GOT3 (cell line): ENCODE results near the gene ZNF804B.

ENCODE experiments used
- DNase-seq: peaks from one replicate; lab custom pipeline; 2025; ENCODE audit warnings: mixed read lengths; lab: John Stamatoyannopoulos, UW

ZNF804B gene

DNA sequence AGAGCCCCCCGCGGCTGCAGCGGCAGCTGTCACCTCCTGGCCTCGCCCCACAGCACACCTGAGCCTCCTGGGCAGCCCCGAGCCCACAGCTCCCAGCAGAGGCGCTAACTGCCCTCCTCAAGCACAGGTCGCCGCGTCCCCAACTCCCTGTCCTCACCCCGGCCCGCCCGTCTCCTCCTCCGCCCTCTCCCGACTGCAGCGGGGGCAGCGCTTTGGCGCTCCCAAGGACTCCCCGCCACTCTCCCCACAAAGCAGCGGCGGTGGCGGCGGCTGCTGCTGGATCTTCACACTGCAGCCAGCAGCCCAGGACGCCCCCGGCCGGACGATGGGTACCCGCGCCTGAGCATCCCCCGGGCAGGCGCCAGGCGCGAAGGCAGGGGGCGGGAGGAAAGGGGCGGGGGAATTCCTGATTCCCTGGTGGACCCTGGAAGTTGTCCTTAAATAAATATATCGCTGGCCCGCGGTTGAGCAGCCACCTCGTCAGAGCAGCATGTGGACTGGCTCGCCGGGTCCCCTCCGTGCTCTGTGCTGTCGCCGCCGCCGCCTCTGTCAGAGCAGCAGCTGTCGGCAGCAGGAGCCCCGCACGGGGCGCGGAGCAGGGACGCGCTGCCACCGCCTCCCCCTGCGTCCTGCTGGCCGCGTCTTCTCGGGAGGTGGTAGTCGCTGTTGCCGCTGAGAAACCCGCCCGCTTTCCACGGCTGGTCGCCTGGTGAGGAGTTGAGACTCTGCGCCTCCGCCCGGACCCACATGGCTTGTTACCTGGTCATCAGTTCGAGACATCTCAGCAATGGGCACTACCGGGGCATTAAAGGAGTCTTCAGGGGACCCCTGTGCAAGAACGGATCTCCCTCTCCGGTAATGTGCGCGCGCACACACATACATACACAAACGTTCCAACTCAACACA, at the start of gene ZNF804B:
Gene ZNF804B, plus strand, starts transcription at position 471 of the 906 bp plus-strand sequence. Its CDS starts 277 bp downstream, at position 748.
- no peak for DNase-seq

GRCh38 chr7:88735920-88736319, 23.6 kb upstream of the ZNF804B start:
- no peak for DNase-seq

- no peak for DNase-seq
Measured at GRCh38 chr7:88737632-88738031, 21.9 kb upstream of the ZNF804B start.

DNA sequence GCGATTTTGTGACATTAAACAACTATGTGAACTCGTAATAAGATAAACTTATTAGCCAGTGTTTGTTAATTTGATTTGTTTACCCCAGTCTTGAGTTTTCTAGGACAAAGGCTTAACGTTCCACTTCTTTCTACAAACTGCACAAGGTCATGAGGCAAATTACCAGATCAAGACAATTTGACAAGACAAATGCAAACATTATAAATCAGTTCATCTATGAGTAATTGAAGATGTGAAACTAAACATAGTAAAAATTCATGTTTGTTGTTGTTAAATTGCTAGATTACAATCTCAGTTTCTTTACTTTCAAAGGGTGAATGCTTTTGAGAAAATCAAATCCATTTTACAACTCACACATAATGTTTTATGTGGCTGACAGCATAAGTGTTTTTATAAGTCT, 13.4 kb upstream of the ZNF804B start:
- DNase-seq: no peak

- no peak for DNase-seq
Measured at GRCh38 chr7:88756802-88757201, 2.7 kb upstream of the ZNF804B start.

DNA sequence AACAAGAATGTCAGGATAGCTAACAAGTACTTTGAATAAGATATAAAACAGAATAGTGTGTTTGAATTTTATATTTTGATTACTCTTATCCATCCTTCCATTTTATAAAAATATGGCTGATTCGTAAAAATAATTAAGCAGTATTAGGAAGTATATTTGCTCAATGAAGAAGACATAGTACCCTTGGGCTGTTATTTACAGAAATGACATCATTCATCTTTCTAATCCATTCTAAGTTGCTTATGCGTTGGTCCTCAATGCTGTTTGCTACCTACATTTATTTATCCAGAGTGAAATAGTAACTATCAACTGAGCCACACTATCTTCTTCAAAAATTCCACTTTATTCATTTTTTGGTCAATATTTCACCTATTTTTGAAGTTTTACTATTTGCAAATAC, 2.1 kb upstream of the ZNF804B start:
- no peak for DNase-seq

DNA sequence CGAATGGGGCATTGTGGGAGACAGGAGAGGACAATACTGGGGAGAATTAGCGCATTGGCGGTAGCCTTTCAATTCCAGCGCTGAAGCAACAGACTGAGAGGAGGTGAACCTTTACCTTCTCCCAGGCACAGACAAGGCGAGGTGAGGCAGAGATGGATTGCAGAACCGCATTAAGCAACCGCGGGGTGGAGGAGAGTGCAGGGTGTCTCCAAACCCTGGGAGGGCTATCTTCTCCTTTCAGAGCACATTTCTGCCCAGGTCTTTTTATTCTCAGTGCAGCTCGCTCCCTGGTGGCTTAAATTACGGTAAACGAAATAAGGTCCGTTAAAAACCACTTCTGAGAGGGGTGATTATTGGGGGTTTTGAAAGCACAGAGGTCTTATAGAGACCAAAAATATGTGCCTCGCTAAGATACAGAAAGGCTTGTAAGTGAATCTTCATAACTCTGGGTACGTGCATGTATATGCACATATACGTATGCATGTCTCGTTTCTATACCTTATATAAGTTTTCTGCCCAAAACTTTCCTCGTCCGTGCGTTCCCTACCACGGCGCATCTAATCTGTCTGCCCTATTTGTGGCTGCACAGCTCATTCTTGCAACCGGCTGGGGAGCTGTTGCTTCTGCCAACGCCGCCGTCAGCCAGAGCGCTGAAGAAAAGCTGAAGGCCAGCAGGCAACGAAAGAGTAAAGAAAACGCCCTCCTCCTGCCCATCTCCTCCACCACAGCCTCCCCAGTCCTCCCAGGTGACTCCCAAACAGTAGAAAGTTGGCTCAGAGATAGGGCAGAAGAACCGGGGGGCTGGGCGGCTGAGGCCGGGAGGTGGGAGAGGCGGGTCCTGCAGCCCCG, 895 bp upstream of the ZNF804B start:
- DNase-seq: no peak

DNA sequence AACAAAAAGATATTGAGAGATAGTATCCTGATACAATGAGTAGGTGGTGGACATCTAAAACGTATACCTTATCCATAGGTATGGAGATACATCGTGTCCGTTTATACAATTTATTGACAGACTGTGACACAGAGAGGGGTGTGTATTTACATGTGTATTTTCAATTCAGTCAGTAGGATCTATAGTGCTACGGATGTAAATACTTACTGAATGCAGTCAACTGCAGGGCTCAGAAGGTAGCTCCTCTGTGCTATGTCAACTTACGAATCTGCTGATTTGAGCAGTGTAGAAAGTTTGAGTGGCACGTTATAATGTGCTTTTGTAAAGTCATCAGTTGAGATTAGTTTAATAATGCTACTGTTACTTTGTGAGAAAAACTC, 626 bp downstream of the ZNF804B start:
- no peak for DNase-seq

DNA sequence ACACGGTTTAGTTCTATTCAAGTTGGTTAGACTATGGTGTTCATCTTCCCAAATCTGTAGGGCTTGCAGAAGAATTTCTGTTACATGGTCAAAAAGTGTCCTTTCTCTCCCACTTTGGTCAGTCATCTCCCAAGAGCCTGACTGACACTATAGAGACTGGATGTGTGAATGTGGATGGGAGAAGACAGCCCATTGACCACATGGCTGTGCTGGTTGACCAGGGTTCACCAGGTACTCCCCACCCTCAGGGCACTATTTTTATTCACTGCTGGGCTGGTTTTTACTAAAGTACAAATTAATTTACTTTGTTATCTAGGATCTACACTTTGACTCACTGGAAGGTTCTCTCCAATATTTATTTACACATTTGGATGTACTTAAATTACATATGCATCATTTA, 2.3 kb downstream of the ZNF804B start:
- DNase-seq: no peak

DNA sequence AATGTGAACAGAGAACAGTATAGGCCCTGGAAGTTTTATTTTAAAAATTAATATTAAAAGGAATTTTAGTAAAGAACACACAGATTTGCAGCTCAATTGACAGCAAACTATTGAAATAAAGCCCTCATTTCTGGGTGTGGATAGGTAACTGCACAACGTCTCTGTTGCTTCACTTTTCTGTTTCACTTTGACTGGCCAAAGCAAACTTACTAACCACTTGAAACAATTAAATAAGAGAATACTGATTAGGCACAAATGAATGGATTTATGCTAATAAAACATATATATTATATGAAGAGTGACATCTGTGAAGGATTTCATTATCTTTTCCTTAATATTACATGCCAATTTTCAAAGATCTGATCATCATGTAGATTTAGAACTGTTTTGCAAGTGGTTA, 11.9 kb downstream of the ZNF804B start:
- DNase-seq: no peak

DNA sequence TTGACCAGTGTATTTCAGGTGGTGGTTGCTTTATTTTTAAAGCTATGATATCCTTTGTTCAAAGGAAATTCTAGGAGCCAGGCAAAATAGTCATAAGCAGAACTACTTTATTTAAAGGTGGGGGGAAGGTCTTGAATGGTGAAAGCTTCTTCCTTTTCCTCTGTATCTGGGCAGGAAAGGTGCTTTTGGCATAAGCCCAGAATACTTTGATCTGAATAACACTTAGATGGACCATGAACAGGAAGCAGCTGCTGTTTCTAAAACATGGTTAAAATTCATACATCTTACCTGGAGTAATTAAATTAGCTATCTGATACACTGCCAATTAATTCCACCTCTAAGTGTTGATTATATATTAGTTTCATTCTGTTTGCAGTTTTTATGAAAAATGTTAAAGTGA, 13.3 kb downstream of the ZNF804B start:
- no peak for DNase-seq

GRCh38 chr7:88775838-88776237, 16.3 kb downstream of the ZNF804B start:
- DNase-seq: no peak

DNA sequence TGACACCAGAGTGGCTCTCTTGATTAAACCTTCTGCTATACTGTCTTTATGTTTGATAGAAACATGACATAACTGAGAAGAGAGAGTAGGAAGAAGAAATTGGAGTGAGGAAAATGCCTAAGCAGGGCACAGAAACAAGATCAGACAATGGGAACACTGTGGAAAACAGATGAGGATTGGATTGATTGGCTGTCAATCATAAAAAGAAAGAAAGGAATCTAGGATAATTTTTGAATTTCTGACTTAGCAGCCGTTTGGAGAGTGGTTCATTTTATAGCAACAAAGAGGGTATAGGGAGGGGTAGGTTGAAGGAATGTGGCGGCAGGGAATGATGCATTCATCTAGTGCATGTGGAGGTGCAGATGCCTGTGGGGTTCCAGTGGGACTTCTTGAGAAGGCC, 28.3 kb downstream of the ZNF804B start:
- no peak for DNase-seq

DNA sequence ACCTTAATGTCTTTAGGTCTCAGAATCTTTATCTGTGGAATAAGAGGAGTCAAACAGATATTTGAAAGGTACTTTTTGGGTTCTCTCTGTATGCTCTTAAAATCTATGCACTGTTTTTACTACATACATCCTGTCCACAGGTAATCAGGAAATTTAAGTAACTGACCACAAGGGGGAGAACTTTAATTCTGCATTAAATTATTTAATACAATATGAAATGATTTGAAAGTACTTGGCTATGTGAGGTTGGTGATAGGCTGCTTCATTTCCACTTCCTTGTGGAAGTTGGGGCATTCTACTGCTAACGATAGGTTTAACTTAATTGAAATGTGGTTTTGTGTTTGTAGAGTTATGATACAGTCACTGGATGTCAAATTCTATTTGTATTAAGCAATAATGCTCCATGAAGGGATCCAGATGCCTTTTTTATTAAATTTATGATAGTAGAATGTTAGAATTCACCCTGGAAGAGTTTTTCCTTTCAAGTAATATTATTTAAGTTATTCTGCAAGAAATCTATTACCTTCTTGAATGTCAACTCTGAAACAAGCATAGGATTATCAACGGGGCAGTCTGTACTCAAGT, 30.1 kb downstream of the ZNF804B start:
- DNase-seq: no peak

GRCh38 chr7:88791891-88792290, 32.4 kb downstream of the ZNF804B start:
- DNase-seq: no peak

GRCh38 chr7:88792361-88792760, 32.9 kb downstream of the ZNF804B start:
- no peak for DNase-seq

DNA sequence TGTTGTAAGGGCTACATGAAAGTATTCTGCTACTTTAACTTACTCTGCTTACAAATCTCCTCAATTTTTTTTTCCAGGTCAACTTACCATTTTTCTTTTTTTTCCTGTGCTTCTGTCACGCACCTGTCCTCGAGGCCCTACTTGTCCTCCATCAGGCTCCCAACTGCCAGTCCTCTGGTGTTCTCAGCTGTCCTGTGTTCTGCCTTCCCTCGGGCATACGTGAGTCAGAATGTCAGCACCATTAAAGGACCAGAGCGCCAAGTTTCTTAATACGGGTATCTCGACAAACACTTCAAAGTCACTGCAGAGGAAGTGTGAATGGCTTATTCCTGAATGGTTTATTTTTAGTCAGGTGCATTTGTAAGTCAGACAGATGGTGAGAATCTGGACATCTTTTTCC, 36.1 kb downstream of the ZNF804B start, which contains the start of gene TEX47:
Gene TEX47, minus strand, starts transcription at position 185 of the 400 bp plus-strand sequence. CDS start 795 bp downstream, outside the sequence.
- no peak for DNase-seq

DNA sequence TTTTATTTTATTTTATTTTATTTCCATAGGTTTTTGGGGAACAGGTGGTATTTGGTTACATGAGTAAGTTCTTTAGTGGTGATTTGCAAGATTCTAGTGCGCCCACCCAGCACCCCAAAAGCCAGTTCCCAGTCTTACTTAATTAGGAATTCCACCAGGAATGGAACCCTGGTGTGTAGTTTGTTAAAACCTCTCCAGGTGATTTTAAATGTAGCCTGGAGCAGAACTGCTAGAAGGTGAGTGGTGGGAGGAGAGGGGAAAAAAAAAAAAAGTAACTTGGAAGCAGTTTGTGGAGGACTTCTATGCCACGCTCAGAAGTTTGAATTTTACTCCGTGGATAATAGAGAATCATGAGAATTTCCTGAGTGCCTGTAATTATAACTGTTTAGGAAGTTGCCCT, 41.5 kb downstream of the ZNF804B start:
- no peak for DNase-seq

DNA sequence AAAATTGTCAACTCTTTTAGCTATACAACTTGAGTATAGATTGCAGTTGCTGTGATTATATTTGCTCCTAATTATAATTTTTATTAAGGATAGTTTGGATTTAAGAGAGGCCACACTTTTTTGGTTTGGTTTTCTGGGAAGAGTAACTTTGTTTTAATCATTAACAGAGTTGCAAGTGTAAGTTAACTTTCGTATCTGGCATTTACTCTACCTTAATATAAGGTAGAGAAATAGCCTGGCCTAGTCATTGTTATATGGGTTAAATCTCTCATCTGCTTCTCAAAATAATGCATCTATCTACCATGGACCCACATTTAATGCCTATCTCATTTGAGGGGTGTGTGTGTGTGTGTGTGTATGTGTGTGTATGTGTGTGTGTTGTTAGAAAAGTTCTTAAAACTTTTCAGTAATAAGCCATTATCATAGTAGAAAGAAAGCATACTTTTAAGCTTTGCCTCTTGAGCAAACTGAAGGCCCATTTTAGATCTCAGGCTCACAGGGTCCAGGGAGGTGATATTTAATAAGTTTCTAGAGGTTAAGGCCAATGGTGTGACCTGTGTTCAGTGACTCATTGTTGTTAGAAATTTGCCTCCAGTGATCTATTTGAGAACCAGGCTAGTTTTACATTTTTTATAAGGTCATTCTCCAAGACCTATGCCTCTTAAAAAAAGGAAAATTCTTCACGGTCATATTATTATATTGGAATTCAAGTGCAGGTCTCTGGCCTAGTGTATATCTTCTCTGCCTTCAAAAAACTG, 47.0 kb downstream of the ZNF804B start:
- no peak for DNase-seq

DNA sequence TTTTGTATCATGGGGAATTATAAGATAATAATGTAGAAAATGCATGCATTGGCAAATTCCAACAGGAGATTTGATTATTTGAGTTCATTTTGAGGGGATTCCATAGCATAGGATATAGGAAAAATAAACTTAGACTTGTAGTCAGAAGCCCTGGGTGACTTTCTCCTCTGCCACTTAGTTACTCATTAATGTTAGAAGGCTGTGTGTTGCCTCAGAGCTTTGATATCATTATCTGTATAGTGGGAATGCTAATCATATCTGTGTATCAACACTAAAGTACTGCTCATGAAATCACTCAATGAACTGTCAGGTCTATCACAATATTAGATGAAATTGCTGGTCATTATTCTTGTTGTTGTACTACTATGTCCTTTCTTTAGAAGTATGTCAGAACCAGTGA, 59.1 kb downstream of the ZNF804B start:
- no peak for DNase-seq

DNA sequence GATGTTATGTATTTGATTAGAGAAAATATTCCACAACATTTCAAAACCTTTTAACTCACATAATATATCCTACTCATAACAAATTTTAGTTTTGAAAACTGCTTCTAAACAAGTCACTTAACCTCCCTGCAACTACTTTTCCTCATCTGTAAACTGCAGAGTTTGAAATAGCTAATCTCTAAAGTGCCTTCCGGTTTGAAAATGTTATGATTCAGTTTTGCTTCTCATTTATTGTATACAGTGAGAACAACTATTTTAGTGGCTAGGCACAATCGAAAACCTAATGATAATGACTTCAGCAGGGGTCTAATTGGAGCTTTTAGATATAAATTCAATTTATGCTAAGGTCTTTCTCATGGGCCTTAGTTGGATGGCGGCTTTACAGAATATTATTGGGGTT, 66.7 kb downstream of the ZNF804B start:
- DNase-seq: no peak
